ENCODE data around the gene AKR1B15. TPM values are rescaled to one million over a fixed set of nuclear protein-coding genes. Genes with fewer than 3 reads are reported as not detected.

Gene AKR1B15
- total RNA-seq, 1 experiment from 2014 or later, result not detected

DNA sequence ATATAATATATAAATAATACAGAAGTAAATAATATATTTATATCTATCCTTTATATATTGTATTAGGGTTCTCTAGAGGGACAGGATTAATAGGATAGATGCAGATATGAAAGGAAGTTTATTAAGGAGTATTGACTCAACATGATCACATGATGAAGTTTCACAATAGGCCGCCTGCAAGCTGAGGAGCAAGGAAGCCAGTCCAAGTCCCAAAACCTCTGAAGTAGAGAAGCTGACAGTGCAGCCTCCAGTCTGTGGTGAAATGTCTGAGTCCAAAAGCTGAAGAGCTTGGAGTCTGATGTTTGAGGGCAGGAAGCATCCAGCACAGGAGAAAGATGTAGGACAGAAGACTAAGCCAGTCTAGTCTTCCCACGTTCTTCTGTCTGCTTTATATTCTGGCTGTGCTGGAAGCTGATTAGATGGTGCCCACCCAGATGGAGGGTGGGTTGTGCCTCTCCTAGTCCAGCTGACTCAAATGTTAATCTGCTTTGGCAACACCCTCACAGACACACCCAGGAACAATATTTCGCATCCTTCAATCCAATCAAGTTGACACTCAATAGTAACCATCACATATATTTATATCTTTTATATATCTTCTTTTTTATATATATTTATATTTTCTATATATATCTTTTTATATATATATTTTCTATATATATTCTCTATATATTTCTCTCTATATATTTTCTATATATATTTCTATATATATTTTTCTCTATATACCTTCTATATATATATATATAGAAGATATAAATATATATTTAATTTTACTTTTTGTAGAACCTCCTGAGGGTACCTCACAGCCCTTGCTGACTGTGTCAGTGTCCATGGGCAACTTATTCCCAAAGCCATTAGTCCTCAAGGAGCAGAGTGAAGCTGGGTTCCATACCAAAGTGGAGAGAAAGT lies 46.2 kb upstream of the AKR1B15 start:
- intact Hi-C loops (cut with micrococcal nuclease; ENCODE audit: unreplicated experiment), result no loop called here
- CTCF ChIA-PET, result no interaction called here
- POLR2A ChIA-PET, result no interaction called here
- Mint-ChIP-seq H3K36me3 (ENCODE audit: insufficient read depth, unreplicated experiment) (no peaks in the 10 kb centered on the region), H3K27me3 (ENCODE audit: insufficient read depth, unreplicated experiment) (peaks cover 11% of the 10 kb centered on the region), H3K9me3 (ENCODE audit: unreplicated experiment) (no peaks in the 10 kb centered on the region), H3K4me1 (ENCODE audit: low read depth, unreplicated experiment) (no peaks in the 10 kb centered on the region), H3K27ac (ENCODE audit: unreplicated experiment) (no peak overlapping the region), H3K4me3 (ENCODE audit: unreplicated experiment) (no peak overlapping the region)
- Histone ChIP-seq H3K27me3 (replicated peaks; ENCODE audit: control insufficient read depth, insufficient read depth, low read length) (no peaks in the 10 kb centered on the region), H3K4me1 (no peaks in the 10 kb centered on the region), H3K4me3 (ENCODE audit: low read depth, low read length) (no peak overlapping the region), H3K9me3 (no peaks in the 10 kb centered on the region), H3K36me3 (ENCODE audit: control insufficient read depth, insufficient read depth, low read length) (no peaks in the 10 kb centered on the region)
- DNase-seq, result no peak
- BruUV-seq (replicated peaks), result no TSS peak
- TF ChIP-seq, protein P1, sequence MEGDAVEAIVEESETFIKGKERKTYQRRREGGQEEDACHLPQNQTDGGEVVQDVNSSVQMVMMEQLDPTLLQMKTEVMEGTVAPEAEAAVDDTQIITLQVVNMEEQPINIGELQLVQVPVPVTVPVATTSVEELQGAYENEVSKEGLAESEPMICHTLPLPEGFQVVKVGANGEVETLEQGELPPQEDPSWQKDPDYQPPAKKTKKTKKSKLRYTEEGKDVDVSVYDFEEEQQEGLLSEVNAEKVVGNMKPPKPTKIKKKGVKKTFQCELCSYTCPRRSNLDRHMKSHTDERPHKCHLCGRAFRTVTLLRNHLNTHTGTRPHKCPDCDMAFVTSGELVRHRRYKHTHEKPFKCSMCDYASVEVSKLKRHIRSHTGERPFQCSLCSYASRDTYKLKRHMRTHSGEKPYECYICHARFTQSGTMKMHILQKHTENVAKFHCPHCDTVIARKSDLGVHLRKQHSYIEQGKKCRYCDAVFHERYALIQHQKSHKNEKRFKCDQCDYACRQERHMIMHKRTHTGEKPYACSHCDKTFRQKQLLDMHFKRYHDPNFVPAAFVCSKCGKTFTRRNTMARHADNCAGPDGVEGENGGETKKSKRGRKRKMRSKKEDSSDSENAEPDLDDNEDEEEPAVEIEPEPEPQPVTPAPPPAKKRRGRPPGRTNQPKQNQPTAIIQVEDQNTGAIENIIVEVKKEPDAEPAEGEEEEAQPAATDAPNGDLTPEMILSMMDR (IDR thresholded peaks at IDR 0.05; ENCODE audit: insufficient read depth in 1 of 2, low read depth in 1 of 2, low read length in 1 of 2, severe bottlenecking in 1 of 2, unreplicated experiment in 1 of 2), result no peak

DNA sequence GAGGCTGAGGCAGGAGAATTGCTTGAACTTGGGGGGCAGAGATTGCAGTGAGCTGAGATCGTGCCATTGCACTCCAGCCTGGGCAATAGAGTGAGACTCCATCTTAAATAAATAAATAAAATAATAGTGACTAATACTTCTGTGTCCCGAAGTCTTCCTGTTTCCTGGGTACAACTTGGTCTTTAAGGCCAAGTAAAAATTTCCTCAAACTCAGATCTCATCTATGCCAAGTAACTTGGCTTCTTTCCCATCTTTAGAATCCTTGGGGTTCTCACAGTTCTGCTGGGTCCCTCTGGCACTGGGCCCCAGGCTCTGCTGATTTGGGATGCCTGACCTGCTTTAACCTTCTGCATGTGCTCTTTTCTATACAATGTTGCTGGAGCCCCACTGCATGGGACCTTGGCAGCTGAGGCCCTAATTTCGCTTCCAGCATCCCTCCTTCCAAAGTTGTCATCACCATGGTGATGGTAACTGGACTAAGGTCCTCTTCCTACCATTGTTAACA lies 44.2 kb upstream of the AKR1B15 start:
- no peak overlapping the region for H3K27ac Mint-ChIP-seq (ENCODE audit: unreplicated experiment)
- H3K9me3 Mint-ChIP-seq (ENCODE audit: unreplicated experiment), result no peaks in the 10 kb centered on the region

DNA sequence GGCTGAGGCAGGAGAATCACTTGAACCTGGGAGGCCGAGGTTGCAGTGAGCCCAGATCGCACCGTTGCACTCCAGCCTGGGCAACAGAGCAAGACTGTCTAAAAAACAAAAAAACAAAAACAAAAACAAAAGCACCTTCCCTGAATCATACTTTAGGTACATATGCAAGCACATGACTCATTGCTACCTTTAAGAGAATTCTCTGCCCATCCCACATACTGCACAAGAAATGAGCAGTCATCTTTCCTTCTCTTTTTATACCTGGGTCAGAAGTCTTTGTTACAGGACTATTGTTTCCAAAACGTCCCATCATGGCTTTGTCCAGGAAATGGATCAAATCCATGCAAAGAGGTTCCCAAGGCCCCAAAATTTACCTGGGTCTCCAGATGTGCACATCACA lies 43.1 kb upstream of the AKR1B15 start:
- H3K4me3 Mint-ChIP-seq (ENCODE audit: unreplicated experiment), result no peak overlapping the region
- peaks cover 9% of the 10 kb centered on the region for H3K27me3 Mint-ChIP-seq (ENCODE audit: insufficient read depth, unreplicated experiment)
- DNase-seq, result no peak
- no peaks in the 10 kb centered on the region for H3K36me3 ChIP-seq (ENCODE audit: control insufficient read depth, insufficient read depth, low read length)
- H3K4me3 ChIP-seq (ENCODE audit: low read depth, low read length), result no peak overlapping the region
- ChIA-PET CTCF (no interaction called here), POLR2A (no interaction called here)
- no peaks in the 10 kb centered on the region for H3K4me1 Mint-ChIP-seq (ENCODE audit: low read depth, unreplicated experiment)
- H3K36me3 Mint-ChIP-seq (ENCODE audit: insufficient read depth, unreplicated experiment), result no peaks in the 10 kb centered on the region
- H3K4me1 ChIP-seq, result no peaks in the 10 kb centered on the region
- intact Hi-C loops (cut with micrococcal nuclease; ENCODE audit: unreplicated experiment), result no loop called here
- H3K27ac Mint-ChIP-seq (ENCODE audit: unreplicated experiment), result no peak overlapping the region
- BruUV-seq (replicated peaks), result no TSS peak
- TF ChIP-seq, protein P1 (IDR thresholded peaks at IDR 0.05; ENCODE audit: insufficient read depth in 1 of 2, low read depth in 1 of 2, low read length in 1 of 2, severe bottlenecking in 1 of 2, unreplicated experiment in 1 of 2), result no peak
- H3K27me3 ChIP-seq (replicated peaks; ENCODE audit: control insufficient read depth, insufficient read depth, low read length), result no peaks in the 10 kb centered on the region
- H3K9me3 Mint-ChIP-seq (ENCODE audit: unreplicated experiment), result no peaks in the 10 kb centered on the region
- H3K9me3 ChIP-seq, result no peaks in the 10 kb centered on the region

More for the DNA sequence above, 44.2 kb upstream of the AKR1B15 start:
- intact Hi-C loops (cut with micrococcal nuclease; ENCODE audit: unreplicated experiment), result no loop called here
- H3K27me3 ChIP-seq (replicated peaks; ENCODE audit: control insufficient read depth, insufficient read depth, low read length), result no peaks in the 10 kb centered on the region
- no peaks in the 10 kb centered on the region for H3K4me1 ChIP-seq
- no peaks in the 10 kb centered on the region for H3K36me3 ChIP-seq (ENCODE audit: control insufficient read depth, insufficient read depth, low read length)
- ChIA-PET POLR2A (no interaction called here), CTCF (no interaction called here)
- Mint-ChIP-seq H3K36me3 (ENCODE audit: insufficient read depth, unreplicated experiment) (no peaks in the 10 kb centered on the region), H3K4me1 (ENCODE audit: low read depth, unreplicated experiment) (no peaks in the 10 kb centered on the region), H3K27me3 (ENCODE audit: insufficient read depth, unreplicated experiment) (peaks cover 9% of the 10 kb centered on the region), H3K4me3 (ENCODE audit: unreplicated experiment) (no peak overlapping the region)
- no peak overlapping the region for H3K4me3 ChIP-seq (ENCODE audit: low read depth, low read length)
- H3K9me3 ChIP-seq, result no peaks in the 10 kb centered on the region
- no peak for DNase-seq
- no TSS peak for BruUV-seq (replicated peaks)
- TF ChIP-seq, protein P1 (IDR thresholded peaks at IDR 0.05; ENCODE audit: insufficient read depth in 1 of 2, low read depth in 1 of 2, low read length in 1 of 2, severe bottlenecking in 1 of 2, unreplicated experiment in 1 of 2), result no peak

All from Caco-2 (cell line).